HG03521 (cell line): ENCODE results near the gene EDC3.
"Not testable (repeated sequence)": the region's sequence is repeated elsewhere in the genome, so short reads cannot be mapped to it uniquely, and the experiment has no call there.

Experiments
- ATAC-seq: cut with Tn5 transposase; IDR thresholded peaks from one replicate; pipeline ENCODE4 v1.9.1; 2021; ENCODE audit warnings: mild to moderate bottlenecking, moderate library complexity; ENCODE audit not compliant: unreplicated experiment

The EDC3 gene

DNA sequence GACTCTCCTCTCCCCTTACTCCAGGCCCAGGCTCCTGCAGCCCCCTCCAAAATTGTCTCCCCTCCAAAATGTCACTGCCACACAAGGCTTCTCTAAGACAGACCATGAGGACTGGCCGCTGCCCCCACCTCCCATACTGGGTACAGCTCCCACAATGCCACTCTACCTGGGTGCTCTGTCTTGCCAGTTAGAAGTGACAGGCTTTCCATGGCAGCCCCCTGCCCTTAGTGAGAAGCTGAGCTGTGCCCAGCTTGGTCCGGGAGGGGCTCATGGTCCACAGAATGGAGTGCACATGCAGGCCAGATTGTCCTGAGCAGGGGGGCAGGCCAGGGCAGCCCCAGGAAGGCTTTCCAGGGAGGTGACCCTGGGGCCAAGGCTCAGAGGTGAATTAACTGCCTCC lies 83.1 kb downstream of the EDC3 start:
- no peak for ATAC-seq

DNA sequence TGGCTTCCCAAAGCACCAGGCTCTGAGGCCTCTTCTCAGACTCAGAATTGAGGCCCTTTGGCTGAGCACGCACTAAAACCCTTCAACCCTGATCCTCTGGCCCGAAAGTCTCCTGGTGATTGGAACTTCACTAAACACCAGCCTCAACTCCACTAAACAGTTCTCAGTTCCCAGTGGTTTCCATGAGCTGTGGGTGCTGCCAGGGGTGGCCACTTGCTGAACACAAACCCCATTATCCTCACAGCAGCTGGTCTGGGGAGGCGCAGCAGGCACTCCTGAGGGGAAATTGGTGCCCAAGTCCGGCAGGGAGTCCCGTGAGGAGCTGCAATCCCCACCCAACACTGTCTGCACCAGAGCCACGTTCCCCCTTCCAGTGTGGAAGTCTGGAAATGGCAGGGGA lies 84.0 kb downstream of the EDC3 start:
- ATAC-seq = no peak

GRCh38 chr15:74611341-74611740 lies 84.5 kb downstream of the EDC3 start:
- no peak for ATAC-seq

DNA sequence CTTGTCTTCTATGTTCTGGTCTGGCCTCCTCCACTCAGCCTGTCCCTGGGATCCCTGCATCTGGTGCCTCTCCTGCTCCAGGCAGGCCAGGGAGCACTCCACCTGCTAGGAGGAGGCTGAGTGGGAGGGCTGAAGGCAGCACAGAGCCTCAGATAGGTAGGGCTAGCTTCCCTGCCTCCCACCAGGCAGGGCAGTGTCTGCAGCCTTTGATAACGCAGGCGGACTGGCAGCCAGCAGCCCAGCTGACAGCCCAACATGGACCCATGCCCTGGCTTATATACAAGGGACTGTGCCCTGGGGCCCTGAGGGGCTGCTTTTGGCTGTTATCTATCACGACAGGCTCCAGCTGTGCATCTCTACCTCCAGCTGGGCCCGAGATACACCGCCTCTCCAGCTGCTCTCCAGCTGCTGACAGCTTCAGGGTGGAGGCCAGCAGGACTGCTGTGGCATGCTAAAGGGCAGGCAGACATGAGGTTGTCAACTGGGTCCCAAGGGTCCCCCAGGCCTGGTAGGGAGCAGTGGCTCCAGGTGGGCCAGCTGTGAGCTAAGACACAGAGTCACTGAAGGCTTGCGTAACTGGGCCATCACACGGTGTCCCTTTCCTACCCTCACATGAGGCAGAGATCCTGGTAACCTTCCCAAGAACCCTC lies 85.4 kb downstream of the EDC3 start:
- ATAC-seq = no peak

GRCh38 chr15:74609938-74610301 lies 85.9 kb downstream of the EDC3 start:
- no peak for ATAC-seq

- no peak for ATAC-seq
Measured at GRCh38 chr15:74608786-74609185, 87.0 kb downstream of the EDC3 start.

- ATAC-seq = no peak
Measured at GRCh38 chr15:74605795-74606150, 90.1 kb downstream of the EDC3 start.

- no peak for ATAC-seq
Measured at GRCh38 chr15:74604983-74605794, 90.6 kb downstream of the EDC3 start.

DNA sequence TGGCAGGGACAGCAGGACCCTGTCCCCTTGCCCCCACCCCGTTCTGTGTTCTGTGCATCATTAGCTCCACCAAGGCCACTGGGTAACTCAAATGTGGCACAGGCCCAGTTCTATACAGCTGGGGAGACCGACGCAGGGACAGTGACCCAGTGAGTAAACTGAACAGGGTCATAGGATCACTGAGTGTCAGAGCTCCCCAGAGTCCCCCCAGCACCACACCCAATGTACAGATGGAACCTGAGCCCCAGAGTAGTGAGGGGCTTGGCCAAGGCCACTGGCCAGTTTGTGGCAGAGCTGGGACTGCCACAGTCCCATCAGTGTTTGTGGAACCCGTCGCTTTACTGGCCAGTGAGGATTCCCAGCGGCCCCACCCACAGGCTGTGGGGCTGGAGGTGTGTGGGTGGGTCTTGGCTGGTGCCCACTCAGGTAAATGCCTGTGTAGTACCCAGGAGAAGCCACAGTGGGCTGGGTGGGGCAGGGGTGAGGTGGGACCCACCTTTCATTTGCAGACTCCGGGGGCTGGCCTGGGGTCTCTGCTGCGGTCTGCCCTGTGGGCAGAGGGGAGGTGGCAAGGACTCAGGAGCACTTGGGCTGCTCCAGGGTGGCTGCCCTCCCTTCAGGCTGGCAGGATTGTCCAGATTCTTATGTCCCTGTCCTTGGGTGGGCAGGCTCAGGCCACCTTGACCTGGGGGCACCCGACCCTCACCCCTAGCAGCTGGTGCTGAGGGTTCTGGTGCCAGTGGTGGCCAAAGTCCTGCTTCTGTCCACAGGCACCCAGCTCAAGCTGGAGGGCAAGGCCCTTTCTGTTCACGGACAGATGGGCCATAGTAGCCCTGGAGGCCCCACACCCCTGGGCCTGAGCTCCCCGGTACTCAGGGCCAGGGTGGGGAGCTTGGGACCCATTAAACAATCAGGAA lies 91.8 kb downstream of the EDC3 start:
- no peak for ATAC-seq

GRCh38 chr15:74603026-74603788 lies 92.6 kb downstream of the EDC3 start:
- ATAC-seq = no peak

DNA sequence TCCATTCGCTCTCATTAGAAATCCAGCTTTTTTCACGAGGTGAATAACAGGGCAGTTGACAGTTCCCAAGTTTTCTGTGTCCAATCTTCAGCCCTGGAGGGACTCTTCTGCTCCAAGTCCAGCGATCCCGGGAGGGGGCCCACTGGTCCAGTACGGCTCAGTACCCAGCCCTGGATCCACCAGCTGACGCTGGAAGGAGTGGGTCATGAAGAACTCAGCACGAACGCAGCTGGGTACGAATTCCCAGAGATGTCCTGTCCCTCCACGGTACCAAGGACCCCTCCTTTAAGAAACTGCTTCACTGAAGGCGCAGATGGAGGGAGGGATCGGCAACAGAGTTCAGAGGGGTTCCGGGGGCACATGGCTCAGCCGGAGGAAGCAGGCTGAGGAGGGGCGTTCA lies 96.7 kb downstream of the EDC3 start:
- no peak for ATAC-seq

DNA sequence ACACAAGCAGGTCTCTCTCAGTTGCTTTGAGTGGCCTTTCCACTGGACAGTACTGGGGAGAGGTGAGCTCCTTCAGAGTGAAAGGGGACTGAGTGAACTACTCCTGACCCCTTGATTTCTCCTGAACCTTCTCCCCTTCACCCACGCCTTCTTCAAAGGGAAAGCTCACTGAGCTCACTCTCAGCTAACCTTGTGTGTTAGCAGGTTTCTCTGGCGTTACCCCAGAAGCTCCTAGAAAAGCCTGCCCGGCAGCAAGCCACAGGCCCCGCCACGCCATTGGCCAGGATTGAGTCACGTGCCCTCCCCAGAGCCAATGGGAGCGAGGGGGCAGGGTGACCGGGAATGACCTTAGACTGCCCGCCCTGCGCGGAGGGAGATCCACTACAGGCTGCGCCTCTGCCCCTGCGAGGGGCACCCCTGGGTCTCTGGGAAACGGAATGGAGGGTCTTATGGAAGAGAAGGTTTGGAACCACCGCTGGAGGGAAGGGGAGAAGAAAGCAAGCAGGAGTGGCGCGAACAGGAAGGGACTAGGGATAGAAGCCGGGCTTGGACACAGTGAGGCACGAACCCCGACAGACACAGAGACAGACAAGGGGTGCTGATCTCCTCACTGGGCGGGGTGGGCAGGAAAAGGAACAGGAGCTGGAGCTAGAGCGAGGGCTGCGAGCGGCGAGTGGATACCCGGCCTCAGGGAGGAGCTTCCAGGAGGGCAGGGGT lies 97.5 kb downstream of the EDC3 start:
- ATAC-seq = peak; percentile 84

DNA sequence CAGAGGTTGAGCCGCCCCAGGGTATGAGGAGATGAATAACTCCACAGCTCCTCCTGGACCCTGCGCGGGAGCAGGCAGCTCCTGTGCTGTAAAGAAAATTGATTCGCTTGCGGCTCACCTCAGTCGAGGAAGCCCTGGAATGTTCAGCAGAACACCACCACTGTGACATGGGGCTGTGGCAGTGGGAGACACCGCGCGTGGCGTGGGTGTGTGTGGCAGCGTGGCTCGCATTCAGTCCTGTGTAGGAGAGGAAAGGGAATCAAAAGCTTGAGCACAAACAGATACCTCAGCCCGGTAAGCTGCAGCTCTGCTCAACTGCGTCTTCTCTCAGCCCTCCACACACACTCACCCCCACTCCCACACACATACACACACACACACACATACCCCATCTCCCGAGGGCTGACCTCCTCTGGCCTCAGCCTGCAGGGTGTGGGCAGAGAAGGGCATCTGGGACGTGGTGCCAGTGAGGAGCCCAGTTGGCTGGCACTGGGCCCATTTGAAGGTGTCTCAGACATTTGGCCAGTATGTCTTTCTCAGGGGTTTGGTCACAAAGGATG lies 98.6 kb downstream of the EDC3 start:
- ATAC-seq = not testable (repeated sequence)

DNA sequence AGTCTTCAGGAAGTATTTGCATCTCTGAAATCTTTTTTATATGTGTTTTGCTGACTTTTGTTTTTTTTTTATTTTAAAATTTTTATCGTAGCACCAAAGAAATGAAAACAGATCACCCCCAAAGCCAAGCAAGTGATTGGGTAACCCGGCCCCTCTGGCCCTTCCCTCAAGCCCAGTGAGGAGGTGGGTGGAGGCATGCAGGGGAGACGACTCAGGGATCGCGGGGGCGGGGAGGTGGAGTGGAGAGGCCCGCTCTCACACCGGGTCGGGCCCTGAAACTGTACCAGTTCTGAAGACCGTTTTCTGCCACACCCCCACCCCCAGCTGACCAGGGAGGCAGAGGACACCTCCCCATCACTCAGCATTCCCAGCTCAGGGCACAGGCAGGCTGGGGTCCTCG lies 99.1 kb downstream of the EDC3 start:
- not testable (repeated sequence) for ATAC-seq

DNA sequence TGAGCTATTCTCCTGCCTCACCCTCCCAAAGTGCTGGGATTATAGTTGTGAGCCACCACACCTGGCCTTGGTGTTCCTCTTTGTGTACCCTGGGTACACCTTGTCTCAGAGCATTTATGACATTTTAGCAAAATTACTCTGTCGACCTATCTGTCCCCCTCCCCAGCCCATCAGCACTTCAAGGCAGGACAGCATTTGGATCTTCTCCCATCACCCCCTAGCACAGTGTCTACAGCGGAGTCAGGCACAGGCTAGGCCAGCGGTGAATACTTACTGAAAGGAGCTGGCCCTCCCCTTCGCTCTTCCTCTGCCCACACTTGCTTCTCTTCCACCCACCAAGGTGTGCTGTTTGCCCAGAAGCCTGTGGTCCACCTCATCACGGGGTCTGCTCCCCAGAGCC lies 100.6 kb downstream of the EDC3 start:
- ATAC-seq = no peak

- ATAC-seq = no peak
Measured at GRCh38 chr15:74594455-74594854, 101.4 kb downstream of the EDC3 start.

- ATAC-seq = no peak
Measured at GRCh38 chr15:74593122-74593521, 102.7 kb downstream of the EDC3 start.

- ATAC-seq = no peak
Measured at GRCh38 chr15:74592222-74592621, 103.6 kb downstream of the EDC3 start.

DNA sequence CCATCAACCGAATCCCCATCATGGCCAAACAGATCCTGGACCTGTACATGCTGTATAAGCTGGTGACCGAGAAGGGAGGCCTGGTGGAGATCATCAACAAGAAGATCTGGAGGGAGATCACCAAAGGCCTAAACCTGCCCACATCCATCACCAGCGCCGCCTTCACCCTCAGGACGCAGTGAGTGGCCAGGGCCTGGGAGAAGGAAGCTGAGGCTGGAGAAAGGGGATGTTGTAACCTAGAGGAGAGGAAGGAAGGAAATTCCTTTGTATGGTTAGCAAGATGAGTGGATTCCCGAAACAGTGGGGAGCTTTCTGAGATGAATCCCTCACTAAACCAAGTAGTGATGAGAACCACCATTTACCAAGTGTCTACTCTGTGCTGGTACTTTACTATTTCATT lies 106.0 kb downstream of the EDC3 start:
- no peak for ATAC-seq

DNA sequence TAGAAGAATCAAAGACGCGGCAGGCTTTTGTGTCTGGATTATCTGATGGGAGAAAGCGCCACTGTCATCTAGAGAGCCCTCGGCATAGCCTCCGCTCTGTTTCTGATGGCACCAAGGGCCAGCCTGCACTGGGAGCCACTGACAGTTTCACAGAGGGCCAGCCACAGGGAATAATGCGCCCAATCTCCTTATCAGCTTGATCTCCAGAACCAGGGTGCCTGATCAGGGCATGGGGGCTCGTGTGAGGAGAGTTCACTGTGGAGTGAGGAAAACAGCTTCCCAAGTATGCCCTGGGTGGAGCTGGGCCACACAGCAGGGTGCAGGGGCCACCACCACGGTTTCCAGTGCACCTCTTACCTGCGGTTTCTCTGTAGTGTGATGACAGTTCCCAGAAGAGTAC lies 110.0 kb downstream of the EDC3 start:
- no peak for ATAC-seq
